ENCODE data around the gene LPP. TPM values are rescaled to one million over a fixed set of nuclear protein-coding genes. Genes with fewer than 3 reads are reported as not detected.

The LPP gene
- total RNA-seq, 1 experiment from 2014 or later = 148 TPM

DNA sequence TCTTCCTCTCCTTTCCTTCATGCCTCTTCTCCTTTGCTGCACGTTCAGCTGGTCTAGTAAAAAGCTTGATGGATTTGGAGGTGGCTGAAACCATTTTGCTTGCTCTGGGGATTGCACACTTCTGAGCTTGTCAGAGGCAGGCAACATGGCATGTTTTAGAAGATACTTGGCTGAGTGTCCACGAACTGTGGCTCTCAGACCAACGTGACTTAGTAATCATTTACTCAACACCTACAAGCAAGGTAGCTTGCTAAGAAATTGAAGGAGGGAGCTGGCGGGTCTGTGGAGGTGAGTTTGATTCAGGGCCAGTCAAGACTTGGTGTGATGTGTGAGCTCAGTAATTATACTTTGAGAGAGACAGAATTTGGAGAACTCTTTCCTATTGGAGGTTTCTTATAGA is 196.0 kb downstream of the LPP start:
- Histone ChIP-seq H3K79me2 (ENCODE audit: low read depth) (no peaks in the 10 kb centered on the region), H3K9me2 (ENCODE audit: insufficient read depth) (no peaks in the 10 kb centered on the region), H3K36me3 (ENCODE audit: low read depth) (no peaks in the 10 kb centered on the region), H3K4me2 (no peak overlapping the region), H3K4me3 (no peak overlapping the region), H3K4me1 (replicated peaks; ENCODE audit: insufficient read depth) (peaks cover 17% of the 10 kb centered on the region), H3K27ac (no peak overlapping the region), H3K9me3 (ENCODE audit: insufficient read depth, low read depth) (no peaks in the 10 kb centered on the region), H4K20me1 (ENCODE audit: insufficient read depth) (no peaks in the 10 kb centered on the region), H3F3A (ENCODE audit: insufficient read depth, low read depth) (peaks cover 16% of the 10 kb centered on the region), H3K27me3 (ENCODE audit: insufficient read depth, low read depth) (no peaks in the 10 kb centered on the region), H2AFZ (no peak overlapping the region)
- POLR2A ChIA-PET (ENCODE audit: unreplicated experiment) = interaction anchor here (0.6 kb wide), 1 partner anchor 615 kb away, joined by 10 read pairs; no protein-coding TSS in a partner anchor
- CTCF ChIA-PET = no interaction called here
- no peak for DNase-seq
- intact Hi-C loops (cut with micrococcal nuclease; ENCODE audit: unreplicated experiment) = loop anchor here (2.0 to 5.0 kb wide), 4 partner anchors 55 to 602 kb away; partner anchors contain the start of gene LPP
- BruUV-seq (replicated peaks) = no TSS peak
- TF ChIP-seq EZH2 (IDR thresholded peaks at IDR 0.05; ENCODE audit: low read depth) = no peak
- TF ChIP-seq, protein P1, sequence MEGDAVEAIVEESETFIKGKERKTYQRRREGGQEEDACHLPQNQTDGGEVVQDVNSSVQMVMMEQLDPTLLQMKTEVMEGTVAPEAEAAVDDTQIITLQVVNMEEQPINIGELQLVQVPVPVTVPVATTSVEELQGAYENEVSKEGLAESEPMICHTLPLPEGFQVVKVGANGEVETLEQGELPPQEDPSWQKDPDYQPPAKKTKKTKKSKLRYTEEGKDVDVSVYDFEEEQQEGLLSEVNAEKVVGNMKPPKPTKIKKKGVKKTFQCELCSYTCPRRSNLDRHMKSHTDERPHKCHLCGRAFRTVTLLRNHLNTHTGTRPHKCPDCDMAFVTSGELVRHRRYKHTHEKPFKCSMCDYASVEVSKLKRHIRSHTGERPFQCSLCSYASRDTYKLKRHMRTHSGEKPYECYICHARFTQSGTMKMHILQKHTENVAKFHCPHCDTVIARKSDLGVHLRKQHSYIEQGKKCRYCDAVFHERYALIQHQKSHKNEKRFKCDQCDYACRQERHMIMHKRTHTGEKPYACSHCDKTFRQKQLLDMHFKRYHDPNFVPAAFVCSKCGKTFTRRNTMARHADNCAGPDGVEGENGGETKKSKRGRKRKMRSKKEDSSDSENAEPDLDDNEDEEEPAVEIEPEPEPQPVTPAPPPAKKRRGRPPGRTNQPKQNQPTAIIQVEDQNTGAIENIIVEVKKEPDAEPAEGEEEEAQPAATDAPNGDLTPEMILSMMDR (conservative IDR thresholded peaks at IDR 0.05) = no peak

DNA sequence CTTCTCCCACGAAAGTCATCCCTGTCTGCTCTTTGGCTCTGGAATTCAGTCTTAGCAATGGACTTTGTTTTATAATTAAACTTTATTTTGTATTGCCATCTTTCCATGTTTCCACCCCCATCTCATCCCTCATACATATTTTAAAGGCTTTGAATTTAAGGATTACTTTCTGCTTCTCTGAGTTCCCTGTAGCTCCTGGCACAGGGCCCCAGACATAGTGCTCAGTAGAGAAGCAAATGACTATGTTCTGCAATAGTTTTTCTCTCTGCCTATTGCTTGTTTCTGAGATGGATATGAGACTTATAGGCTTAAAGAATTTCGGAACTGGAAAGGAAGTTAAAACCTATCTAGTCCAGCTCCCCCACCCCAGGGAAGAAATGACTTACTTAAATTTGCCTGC is 197.0 kb downstream of the LPP start:
- BruUV-seq (replicated peaks) = no TSS peak
- POLR2A ChIA-PET (ENCODE audit: unreplicated experiment) = interaction anchor here (0.7 kb wide), 1 partner anchor 201 kb away, joined by 3 read pairs; no protein-coding TSS in a partner anchor
- intact Hi-C loops (cut with micrococcal nuclease; ENCODE audit: unreplicated experiment) = no loop called here

DNA sequence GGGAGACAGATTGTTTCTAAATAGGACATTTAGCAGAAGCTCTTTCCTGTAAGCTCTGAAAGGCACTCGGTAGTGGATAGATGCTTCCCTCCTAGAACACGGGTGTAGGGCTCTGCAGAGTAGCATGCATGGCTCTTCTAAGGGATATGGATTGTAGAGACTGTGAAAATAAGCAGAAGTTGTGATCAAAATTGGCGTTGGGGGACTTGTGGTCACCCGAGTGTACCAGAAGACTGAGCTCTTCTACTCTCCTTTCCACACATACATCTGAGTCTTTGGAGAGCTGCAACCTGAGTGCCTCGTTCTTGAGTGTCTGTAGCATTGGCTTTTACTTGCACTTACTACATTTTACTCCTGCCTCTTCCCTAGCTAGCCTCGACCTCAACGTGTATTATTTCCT is 197.7 kb downstream of the LPP start:
- ChIA-PET POLR2A (ENCODE audit: unreplicated experiment) (no interaction called here), CTCF (no interaction called here)
- Histone ChIP-seq H3K79me2 (ENCODE audit: low read depth) (no peaks in the 10 kb centered on the region), H3K4me1 (replicated peaks; ENCODE audit: insufficient read depth) (peaks cover 17% of the 10 kb centered on the region), H3K9me2 (ENCODE audit: insufficient read depth) (no peaks in the 10 kb centered on the region), H3F3A (ENCODE audit: insufficient read depth, low read depth) (peaks cover 16% of the 10 kb centered on the region), H3K36me3 (ENCODE audit: low read depth) (no peaks in the 10 kb centered on the region), H3K27ac (no peak overlapping the region), H3K4me2 (no peak overlapping the region), H4K20me1 (ENCODE audit: insufficient read depth) (no peaks in the 10 kb centered on the region), H3K27me3 (ENCODE audit: insufficient read depth, low read depth) (no peaks in the 10 kb centered on the region), H3K4me3 (no peak overlapping the region), H2AFZ (no peak overlapping the region), H3K9me3 (ENCODE audit: insufficient read depth, low read depth) (no peaks in the 10 kb centered on the region)
- DNase-seq = no peak
- intact Hi-C loops (cut with micrococcal nuclease; ENCODE audit: unreplicated experiment) = no loop called here
- TF ChIP-seq, protein P1 (conservative IDR thresholded peaks at IDR 0.05) = no peak
- no peak for TF ChIP-seq EZH2 (IDR thresholded peaks at IDR 0.05; ENCODE audit: low read depth)
- BruUV-seq (replicated peaks) = no TSS peak

More for the DNA sequence above, 197.0 kb downstream of the LPP start:
- peaks cover 17% of the 10 kb centered on the region for H3K4me1 ChIP-seq (replicated peaks; ENCODE audit: insufficient read depth)
- no peaks in the 10 kb centered on the region for H4K20me1 ChIP-seq (ENCODE audit: insufficient read depth)
- no peak overlapping the region for H3K27ac ChIP-seq
- TF ChIP-seq, protein P1 (conservative IDR thresholded peaks at IDR 0.05) = no peak
- no peak for TF ChIP-seq EZH2 (IDR thresholded peaks at IDR 0.05; ENCODE audit: low read depth)
- H3F3A ChIP-seq (ENCODE audit: insufficient read depth, low read depth) = peaks cover 16% of the 10 kb centered on the region
- H3K27me3 ChIP-seq (ENCODE audit: insufficient read depth, low read depth) = no peaks in the 10 kb centered on the region
- H3K4me2 ChIP-seq = no peak overlapping the region
- no peaks in the 10 kb centered on the region for H3K9me2 ChIP-seq (ENCODE audit: insufficient read depth)
- no peaks in the 10 kb centered on the region for H3K9me3 ChIP-seq (ENCODE audit: insufficient read depth, low read depth)
- H3K79me2 ChIP-seq (ENCODE audit: low read depth) = no peaks in the 10 kb centered on the region
- no peak overlapping the region for H2AFZ ChIP-seq
- CTCF ChIA-PET = no interaction called here
- no peaks in the 10 kb centered on the region for H3K36me3 ChIP-seq (ENCODE audit: low read depth)
- DNase-seq = no peak
- no peak overlapping the region for H3K4me3 ChIP-seq

Data from PC-9 (cell line).